HG03095 (cell line): Measurements from ENCODE around the gene RASD2.

Source experiments
- ATAC-seq: cut with Tn5 transposase; IDR thresholded peaks from one replicate; pipeline ENCODE4 v1.9.1; 2021; ENCODE audit warnings: moderate library complexity; ENCODE audit not compliant: unreplicated experiment

Gene RASD2

GRCh38 chr22:35601013-35601580, 60.5 kb downstream of the RASD2 start:
- ATAC-seq, result no peak

- ATAC-seq, result no peak
Observed at GRCh38 chr22:35601743-35602615, 61.3 kb downstream of the RASD2 start.
